Right renal pelvis (tissue), 4 donors: ENCODE measurements around the gene KLF11. TPM values are rescaled to one million over a fixed set of nuclear protein-coding genes. Genes with fewer than 3 reads are reported as not detected.
A peak's percentile ranks its signal among the peaks of the same experiment; 100 is the strongest.
"Not testable (repeated sequence)": the region's sequence is repeated elsewhere in the genome, so short reads cannot be mapped to it uniquely, and the experiment has no call there.

ENCODE experiments used
- DNase-seq, 4 donors: peaks; one replicate each; pipeline ENCODE4 v3.0.0-alpha.2; 2013; ENCODE audit warnings: low read depth in 4 of 4, low spot score in 3 of 4, missing footprints in 1 of 4
- polyA plus RNA-seq, 4 donors: library from polyadenylated mRNA; unstranded; fragments of 120-200 nt; gene quantifications; one replicate each; pipeline ENCODE4 v1.2.1, GENCODE V29; 2013; ENCODE audit not compliant: insufficient read length in 4 of 4

Gene KLF11
- polyA plus RNA-seq, 4 donors = 23.8 to 27.4 (median 26.4) TPM

- no peak for DNase-seq
These were observed 36.7 kb downstream of the KLF11 start, which contains the start of gene CYS1 for GRCh38 chr2:10079870-10080535. Gene CYS1, minus strand, starts transcription at chr2:10080411. Its CDS starts 188 bp downstream, at chr2:10080223.

GRCh38 chr2:10080536-10081304 lies 37.4 kb downstream of the KLF11 start:
- no peak for DNase-seq

- no peak for DNase-seq
These were observed 39.7 kb downstream of the KLF11 start for GRCh38 chr2:10083046-10083445.

- DNase-seq = no peak
These were observed 40.4 kb downstream of the KLF11 start for GRCh38 chr2:10083692-10084211.

- DNase-seq = no peak
These were observed 41.0 kb downstream of the KLF11 start for GRCh38 chr2:10084223-10084865.

- DNase-seq = no peak
These were observed 41.8 kb downstream of the KLF11 start for GRCh38 chr2:10085043-10085667.

- peak in 1 of 4 donors; percentile 71 for DNase-seq
These were observed 42.3 kb downstream of the KLF11 start for GRCh38 chr2:10085668-10086059.

GRCh38 chr2:10086950-10087349 lies 43.6 kb downstream of the KLF11 start:
- no peak for DNase-seq

- no peak for DNase-seq
These were observed 44.0 kb downstream of the KLF11 start for GRCh38 chr2:10087360-10087759.

GRCh38 chr2:10089565-10090190 lies 46.3 kb downstream of the KLF11 start:
- no peak for DNase-seq

- no peak for DNase-seq
These were observed 48.0 kb downstream of the KLF11 start for GRCh38 chr2:10091182-10091888.

- DNase-seq = not testable (repeated sequence)
These were observed 48.5 kb downstream of the KLF11 start for GRCh38 chr2:10091889-10092244.

- DNase-seq = no peak
These were observed 51.0 kb downstream of the KLF11 start for GRCh38 chr2:10094271-10094814.

GRCh38 chr2:10095175-10095574 lies 51.8 kb downstream of the KLF11 start:
- no peak for DNase-seq

GRCh38 chr2:10096641-10097040 lies 53.3 kb downstream of the KLF11 start:
- DNase-seq = no peak

GRCh38 chr2:10097352-10098148 lies 54.2 kb downstream of the KLF11 start:
- DNase-seq = no peak

GRCh38 chr2:10101491-10101890 lies 58.1 kb downstream of the KLF11 start:
- DNase-seq = no peak

GRCh38 chr2:10103179-10103578 lies 59.8 kb downstream of the KLF11 start:
- no peak for DNase-seq
